Ovary (tissue), 3 donors: ENCODE data around the gene TUBB4B.

ENCODE experiments used
- POLR2A ChIP-seq: fragments of 450-650 bp; IDR thresholded peaks from one replicate; pipeline ENCODE4 v1.6.1; 2017; ENCODE audit warnings: antibody characterized with exemption, mild to moderate bottlenecking, moderate library complexity
- TF ChIP-seq, protein P1 (sequence below), 3 donors: fragments of 450-650 bp in 2 of 3; fragments of 200-600 bp in 1 of 3; IDR thresholded peaks; one replicate each; pipeline versions ENCODE4 v1.5.1 to v1.8.0; 2016 to 2022; ENCODE audit warnings: antibody characterized with exemption in 3 of 3, mild to moderate bottlenecking in 1 of 3
- donor health status: DM: no; HTN: no; CAD: no.

DNA sequence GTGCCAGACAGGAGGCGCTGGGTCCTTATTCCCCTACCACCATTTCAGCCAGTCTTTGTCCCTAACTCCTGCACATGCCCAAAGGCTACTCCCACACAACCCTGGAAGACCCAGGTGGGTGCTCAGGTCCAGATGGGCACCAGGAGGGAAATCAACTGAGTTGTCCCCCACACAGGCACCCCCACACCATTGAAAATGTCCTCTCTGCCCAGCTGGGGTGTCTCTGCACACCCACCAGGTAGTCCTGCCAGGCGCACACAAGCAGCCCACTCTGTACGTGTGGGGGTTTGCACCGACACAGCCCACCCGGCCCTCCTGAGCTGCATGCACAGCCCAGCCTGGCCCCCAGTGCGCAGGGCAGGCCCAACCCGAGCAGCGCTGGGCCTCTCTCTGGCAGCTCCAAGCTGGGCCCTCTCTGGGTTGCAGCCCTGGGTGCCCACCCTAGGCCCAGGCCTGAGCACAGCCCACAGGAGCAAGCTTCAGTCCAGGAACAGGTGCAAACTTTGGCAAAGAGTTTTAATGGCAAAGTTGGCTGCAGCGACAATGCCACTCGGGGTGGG is 21.2 kb upstream of the TUBB4B start:
- TF ChIP-seq, protein P1, sequence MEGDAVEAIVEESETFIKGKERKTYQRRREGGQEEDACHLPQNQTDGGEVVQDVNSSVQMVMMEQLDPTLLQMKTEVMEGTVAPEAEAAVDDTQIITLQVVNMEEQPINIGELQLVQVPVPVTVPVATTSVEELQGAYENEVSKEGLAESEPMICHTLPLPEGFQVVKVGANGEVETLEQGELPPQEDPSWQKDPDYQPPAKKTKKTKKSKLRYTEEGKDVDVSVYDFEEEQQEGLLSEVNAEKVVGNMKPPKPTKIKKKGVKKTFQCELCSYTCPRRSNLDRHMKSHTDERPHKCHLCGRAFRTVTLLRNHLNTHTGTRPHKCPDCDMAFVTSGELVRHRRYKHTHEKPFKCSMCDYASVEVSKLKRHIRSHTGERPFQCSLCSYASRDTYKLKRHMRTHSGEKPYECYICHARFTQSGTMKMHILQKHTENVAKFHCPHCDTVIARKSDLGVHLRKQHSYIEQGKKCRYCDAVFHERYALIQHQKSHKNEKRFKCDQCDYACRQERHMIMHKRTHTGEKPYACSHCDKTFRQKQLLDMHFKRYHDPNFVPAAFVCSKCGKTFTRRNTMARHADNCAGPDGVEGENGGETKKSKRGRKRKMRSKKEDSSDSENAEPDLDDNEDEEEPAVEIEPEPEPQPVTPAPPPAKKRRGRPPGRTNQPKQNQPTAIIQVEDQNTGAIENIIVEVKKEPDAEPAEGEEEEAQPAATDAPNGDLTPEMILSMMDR (IDR thresholded peaks at IDR 0.05) = no peak
- TF ChIP-seq POLR2A = no peak
